HepG2 (cell line): ENCODE data around the gene PPP4R2. TPM values are rescaled to one million over a fixed set of nuclear protein-coding genes. Genes with fewer than 3 reads are reported as not detected.

Source experiments
- ATAC-seq: fragments of 200-7000 bp; cut with Tn5 transposase; 3 replicates; pipeline ENCODE4 v1.9.1; 2020; ENCODE audit warnings: mild to moderate bottlenecking, moderate library complexity
- BruUV-seq: library from RNA; stranded (reverse); fragments of 400-500 nt; replicated peaks from 2 replicates; lab custom pipeline; 2021; lab: Mats Ljungman, UMichigan
- CTCF ChIA-PET: fragments of 300-600 bp; formaldehyde crosslinking; extraction: SDS; loops from one replicate; lab custom pipeline; 2021; ENCODE audit warnings: low total read pairs, inconsistent platforms, low intra/inter-chr PET ratio; lab: Yijun Ruan, JAX
- POLR2A ChIA-PET: fragments of 350-600 bp; sonication (Branson Sonifier 250); formaldehyde crosslinking; loops from one replicate; lab custom pipeline; 2020; ENCODE audit warnings: antibody characterized with exemption, inconsistent platforms; lab: Yijun Ruan, JAX
- DNase-seq: peaks from one replicate; pipeline ENCODE4 v3.0.0-alpha.2; 2015; ENCODE audit warnings: low spot score
- FAIRE-seq: peaks from 3 replicates; lab custom pipeline; 2011; peaks lifted over from hg19 to GRCh38; lab: Jason Lieb, UNC
- H2AFZ ChIP-seq: one replicate; pipeline ENCODE4 v1.6.1; 2011; ENCODE audit warnings: low read length, inconsistent platforms
- H3K27ac ChIP-seq: fragments of 300-600 bp; 3 replicates; pipeline ENCODE4 v1.8.0; 2011; ENCODE audit warnings: mixed run types, mild to moderate bottlenecking, mixed read lengths, low read length, inconsistent platforms; ENCODE audit not compliant: insufficient read depth; ENCODE audit errors: extremely low read length
- H3K27me3 ChIP-seq, 2 experiments: fragments of 200-600 bp in 1 of 2; 2 replicates in 1 of 2; 3 replicates in 1 of 2; pipeline versions ENCODE4 v1.6.0 to v1.8.0; 2011; ENCODE audit warnings: low read length in 2 of 2, mild to moderate bottlenecking in 2 of 2, moderate library complexity in 2 of 2, inconsistent platforms in 1 of 2; ENCODE audit not compliant: insufficient read depth in 2 of 2, control insufficient read depth in 1 of 2
- H3K36me3 ChIP-seq, 2 experiments: fragments of 200-600 bp in 1 of 2; replicated peaks in 1 of 2; 2 replicates in 1 of 2; 3 replicates in 1 of 2; pipeline versions ENCODE4 v1.5.1 to v1.8.0; 2011; ENCODE audit warnings: low read length in 2 of 2, inconsistent platforms in 1 of 2; ENCODE audit not compliant: insufficient read depth in 2 of 2, control insufficient read depth in 1 of 2
- H3K4me1 ChIP-seq: 2 replicates; pipeline ENCODE4 v1.5.1; 2012; ENCODE audit warnings: low read length, inconsistent platforms; ENCODE audit not compliant: insufficient read depth
- H3K4me2 ChIP-seq: 2 replicates; pipeline ENCODE4 v1.6.0; 2011; ENCODE audit warnings: low read depth, low read length, inconsistent platforms
- H3K4me3 ChIP-seq, 3 experiments: fragments of 200-600 bp in 1 of 3; sonication (generic), shearing (Covaris generic) in 1 of 3; replicated peaks in 1 of 3; 2 replicates each; pipeline ENCODE4 v1.5.1; 2011 to 2016; ENCODE audit warnings: low read length in 3 of 3, inconsistent platforms in 2 of 3, low read depth in 2 of 3, mild to moderate bottlenecking in 2 of 3, control low read depth in 1 of 3, mixed read lengths in 1 of 3; ENCODE audit not compliant: insufficient read depth in 1 of 3
- H3K79me2 ChIP-seq: one replicate; pipeline ENCODE4 v1.6.1; 2011; ENCODE audit warnings: low read length, inconsistent platforms; ENCODE audit not compliant: insufficient read depth
- H3K9ac ChIP-seq: 2 replicates; pipeline ENCODE4 v1.6.0; 2011; ENCODE audit warnings: mild to moderate bottlenecking, low read depth, low read length, inconsistent platforms; ENCODE audit not compliant: insufficient read depth
- H3K9me3 ChIP-seq: 2 replicates; pipeline ENCODE4 v1.5.1; 2012; ENCODE audit warnings: mild to moderate bottlenecking, low read length
- H4K20me1 ChIP-seq: 2 replicates; pipeline ENCODE4 v1.6.0; 2011; ENCODE audit warnings: inconsistent platforms, mild to moderate bottlenecking, low read length, moderate library complexity; ENCODE audit not compliant: insufficient read depth
- EHMT2 ChIP-seq: fragments of 200-600 bp; sonication (generic); IDR thresholded peaks from 2 replicates; pipeline ENCODE4 v1.7.0; 2017; ENCODE audit warnings: antibody characterized with exemption, low read depth, low read length, borderline replicate concordance
- IKZF1 ChIP-seq: fragments of 450-650 bp; IDR thresholded peaks from 2 replicates; pipeline ENCODE4 v1.7.1; 2016
- JUNB ChIP-seq: sonication (generic); formaldehyde crosslinking; IDR thresholded peaks from 2 replicates; pipeline ENCODE4 v1.8.0; 2022; ENCODE audit warnings: missing genetic modification reagents, mild to moderate bottlenecking, borderline replicate concordance
- NR2C2 ChIP-seq: sonication (generic); formaldehyde crosslinking; IDR thresholded peaks from 2 replicates; pipeline ENCODE4 v1.4.0; 2020; ENCODE audit warnings: missing genetic modification reagents, mild to moderate bottlenecking, moderate library complexity, borderline replicate concordance
- SCMH1 ChIP-seq: sonication (generic); formaldehyde crosslinking; IDR thresholded peaks from 2 replicates; pipeline ENCODE4 v1.9.0; 2021; ENCODE audit warnings: missing genetic modification reagents, mild to moderate bottlenecking, borderline replicate concordance
- ZNF207 ChIP-seq: fragments of 450-650 bp; IDR thresholded peaks from 2 replicates; pipeline ENCODE4 v1.6.1; 2016; ENCODE audit warnings: antibody characterized with exemption, borderline replicate concordance
- ZNF234 ChIP-seq: sonication (generic); formaldehyde crosslinking; conservative IDR thresholded peaks from 2 replicates; pipeline ENCODE4 v1.5.1; 2020; ENCODE audit warnings: mild to moderate bottlenecking, missing genetic modification reagents
- ZNF292 ChIP-seq: sonication (generic); formaldehyde crosslinking; IDR thresholded peaks from 2 replicates; pipeline ENCODE4 v1.8.1; 2022; ENCODE audit warnings: mild to moderate bottlenecking, low read depth, missing genetic modification reagents, borderline replicate concordance
- ZNF577 ChIP-seq: sonication (generic); formaldehyde crosslinking; IDR thresholded peaks from 2 replicates; pipeline ENCODE4 v1.4.0; 2020; ENCODE audit warnings: mild to moderate bottlenecking, low read depth, missing genetic modification reagents, borderline replicate concordance
- ZNF619 ChIP-seq: sonication (generic); formaldehyde crosslinking; IDR thresholded peaks from 2 replicates; pipeline ENCODE4 v1.4.0; 2020; ENCODE audit warnings: mild to moderate bottlenecking, missing genetic modification reagents
- ZSCAN21 ChIP-seq: sonication (generic); formaldehyde crosslinking; IDR thresholded peaks from 2 replicates; pipeline ENCODE4 v1.8.0; 2022; ENCODE audit warnings: mild to moderate bottlenecking, missing genetic modification reagents, moderate library complexity, borderline replicate concordance
- WGBS: methylation state at CpG from one replicate; pipeline ENCODE4 v1.1.6; 2017; ENCODE audit warnings: low lambda C conversion rate; 5-methylcytosine and 5-hydroxymethylcytosine counted together
- in situ Hi-C: cut with HindIII; loops from 2 replicates; pipeline ENCODE4 v1.10.0; 2017; ENCODE audit warnings: low pct_unique_long_range_greater_than_20kb; ENCODE audit not compliant: extremely low pct_ligation_motif_present
- intact Hi-C: fragments of 100-400 bp; cut with micrococcal nuclease; formaldehyde crosslinking; loops from one replicate; pipeline ENCODE4 v1.10.0; 2022; ENCODE audit not compliant: unreplicated experiment
- polyA plus RNA-seq, 8 experiments: library from polyadenylated mRNA; depleted of rRNA in 3 of 8; stranded (reverse) in 7 of 8; unstranded in 1 of 8; fragments of >200 nt; fragmentation: Illumina TruSeq in 4 of 8; extraction: Trizol in 4 of 8; gene quantifications; 2 replicates each; pipeline versions ENCODE4 v1.2.1 to v1.2.3, GENCODE V29; 2011 to 2016; ENCODE audit warnings: low read depth in 4 of 8, missing spikeins in 1 of 8, mixed read lengths in 1 of 8; ENCODE audit not compliant: insufficient read depth in 1 of 8
- total RNA-seq, 5 experiments: library from RNA; depleted of rRNA; stranded (reverse); fragments of >200 nt; fragmentation: Illumina TruSeq; extraction: Trizol; gene quantifications; 2 replicates each; pipeline ENCODE4 v1.2.3, GENCODE V29; 2016; ENCODE audit warnings: low read depth in 1 of 5
- TF ChIP-seq, protein P1 (sequence below): sonication (generic); formaldehyde crosslinking; IDR thresholded peaks from 2 replicates; pipeline ENCODE4 v1.4.0; 2020; ENCODE audit warnings: mild to moderate bottlenecking, low read depth, missing genetic modification reagents
- TF ChIP-seq, protein P2 (sequence below): sonication (generic); formaldehyde crosslinking; IDR thresholded peaks from 2 replicates; pipeline ENCODE4 v1.8.0; 2022; ENCODE audit warnings: mild to moderate bottlenecking, missing genetic modification reagents; ENCODE audit not compliant: insufficient replicate concordance
- TF ChIP-seq, protein P3 (sequence below): sonication (generic); formaldehyde crosslinking; IDR thresholded peaks from 2 replicates; pipeline ENCODE4 v1.4.0; 2020; ENCODE audit warnings: mild to moderate bottlenecking, missing genetic modification reagents
- TF ChIP-seq, protein P4 (sequence below): sonication (generic); formaldehyde crosslinking; IDR thresholded peaks from 2 replicates; pipeline ENCODE4 v1.5.1; 2020; ENCODE audit warnings: mild to moderate bottlenecking, moderate library complexity, missing genetic modification reagents

PPP4R2 gene
- total and polyA plus RNA-seq, 2 of the 13 experiments (the other 11 are each of a cell fraction or from before 2014, with no cell fraction given) = 22.3 to 161 TPM

DNA sequence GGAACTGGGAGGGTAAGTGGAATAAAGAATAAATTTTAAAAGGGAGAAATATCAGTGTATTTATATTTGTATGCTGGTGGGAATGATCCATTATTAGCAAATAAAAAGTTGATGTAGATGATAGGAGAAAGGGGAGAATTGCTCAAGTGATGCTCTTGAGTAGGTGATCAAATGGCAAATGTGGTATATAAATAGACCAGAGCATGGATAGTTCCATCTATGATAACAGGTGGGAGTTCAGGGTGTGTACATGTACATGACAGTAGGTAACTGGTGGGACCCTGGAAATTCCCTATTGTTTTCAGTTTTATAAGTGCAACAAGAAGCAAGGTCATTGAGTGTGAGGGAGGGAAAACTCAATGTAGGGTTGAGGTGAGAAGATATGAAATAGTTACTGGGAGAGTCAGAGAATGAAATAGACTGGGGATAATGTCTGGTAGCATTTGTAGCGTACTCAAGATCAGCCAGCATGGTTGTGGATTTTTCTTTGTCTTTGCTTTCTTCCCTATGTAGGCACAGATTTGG lies 33.5 kb downstream of the PPP4R2 start:
- Histone ChIP-seq H3K4me2 (no peak overlapping the region), H3K9ac (no peak overlapping the region), H3K4me1 (peaks cover 78% of the 10 kb centered on the region), H3K4me3 (no peak overlapping the region), H3K79me2 (peaks cover 99% of the 10 kb centered on the region), H3K9me3 (no peaks in the 10 kb centered on the region), H3K27ac (no peak overlapping the region), H3K36me3 (peaks cover 2 to 3% of the 10 kb centered on the region in 2 experiments; a peak in 2 of 5 replicates), H4K20me1 (peaks cover 95% of the 10 kb centered on the region), H2AFZ (no peak overlapping the region), H3K27me3 (no peaks in the 10 kb centered on the region)
- ATAC-seq (no peak), DNase-seq (no peak), FAIRE-seq (no peak)
- no peak for TF ChIP-seq IKZF1
- no peak for TF ChIP-seq JUNB (CRISPR knock-in tag)
- TF ChIP-seq ZSCAN21 (CRISPR knock-in tag) = no peak
- TF ChIP-seq, protein P1, sequence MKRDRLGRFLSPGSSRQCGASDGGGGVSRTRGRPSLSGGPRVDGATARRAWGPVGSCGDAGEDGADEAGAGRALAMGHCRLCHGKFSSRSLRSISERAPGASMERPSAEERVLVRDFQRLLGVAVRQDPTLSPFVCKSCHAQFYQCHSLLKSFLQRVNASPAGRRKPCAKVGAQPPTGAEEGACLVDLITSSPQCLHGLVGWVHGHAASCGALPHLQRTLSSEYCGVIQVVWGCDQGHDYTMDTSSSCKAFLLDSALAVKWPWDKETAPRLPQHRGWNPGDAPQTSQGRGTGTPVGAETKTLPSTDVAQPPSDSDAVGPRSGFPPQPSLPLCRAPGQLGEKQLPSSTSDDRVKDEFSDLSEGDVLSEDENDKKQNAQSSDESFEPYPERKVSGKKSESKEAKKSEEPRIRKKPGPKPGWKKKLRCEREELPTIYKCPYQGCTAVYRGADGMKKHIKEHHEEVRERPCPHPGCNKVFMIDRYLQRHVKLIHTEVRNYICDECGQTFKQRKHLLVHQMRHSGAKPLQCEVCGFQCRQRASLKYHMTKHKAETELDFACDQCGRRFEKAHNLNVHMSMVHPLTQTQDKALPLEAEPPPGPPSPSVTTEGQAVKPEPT (CRISPR knock-in tag) = no peak
- TF ChIP-seq ZNF577 (CRISPR knock-in tag) = no peak
- no peak for TF ChIP-seq EHMT2
- TF ChIP-seq ZNF619 (CRISPR knock-in tag) = no peak
- TF ChIP-seq ZNF292 = no peak
- TF ChIP-seq SCMH1 (CRISPR knock-in tag) = no peak
- TF ChIP-seq, protein P2, sequence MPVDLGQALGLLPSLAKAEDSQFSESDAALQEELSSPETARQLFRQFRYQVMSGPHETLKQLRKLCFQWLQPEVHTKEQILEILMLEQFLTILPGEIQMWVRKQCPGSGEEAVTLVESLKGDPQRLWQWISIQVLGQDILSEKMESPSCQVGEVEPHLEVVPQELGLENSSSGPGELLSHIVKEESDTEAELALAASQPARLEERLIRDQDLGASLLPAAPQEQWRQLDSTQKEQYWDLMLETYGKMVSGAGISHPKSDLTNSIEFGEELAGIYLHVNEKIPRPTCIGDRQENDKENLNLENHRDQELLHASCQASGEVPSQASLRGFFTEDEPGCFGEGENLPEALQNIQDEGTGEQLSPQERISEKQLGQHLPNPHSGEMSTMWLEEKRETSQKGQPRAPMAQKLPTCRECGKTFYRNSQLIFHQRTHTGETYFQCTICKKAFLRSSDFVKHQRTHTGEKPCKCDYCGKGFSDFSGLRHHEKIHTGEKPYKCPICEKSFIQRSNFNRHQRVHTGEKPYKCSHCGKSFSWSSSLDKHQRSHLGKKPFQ = no peak
- TF ChIP-seq ZNF207 = no peak
- no peak for TF ChIP-seq ZNF234 (CRISPR knock-in tag)
- TF ChIP-seq, protein P3, sequence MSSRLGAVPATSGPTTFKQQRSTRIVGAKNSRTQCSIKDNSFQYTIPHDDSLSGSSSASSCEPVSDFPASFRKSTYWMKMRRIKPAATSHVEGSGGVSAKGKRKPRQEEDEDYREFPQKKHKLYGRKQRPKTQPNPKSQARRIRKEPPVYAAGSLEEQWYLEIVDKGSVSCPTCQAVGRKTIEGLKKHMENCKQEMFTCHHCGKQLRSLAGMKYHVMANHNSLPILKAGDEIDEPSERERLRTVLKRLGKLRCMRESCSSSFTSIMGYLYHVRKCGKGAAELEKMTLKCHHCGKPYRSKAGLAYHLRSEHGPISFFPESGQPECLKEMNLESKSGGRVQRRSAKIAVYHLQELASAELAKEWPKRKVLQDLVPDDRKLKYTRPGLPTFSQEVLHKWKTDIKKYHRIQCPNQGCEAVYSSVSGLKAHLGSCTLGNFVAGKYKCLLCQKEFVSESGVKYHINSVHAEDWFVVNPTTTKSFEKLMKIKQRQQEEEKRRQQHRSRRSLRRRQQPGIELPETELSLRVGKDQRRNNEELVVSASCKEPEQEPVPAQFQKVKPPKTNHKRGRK (CRISPR knock-in tag) = no peak
- no peak for TF ChIP-seq NR2C2 (CRISPR knock-in tag)
- TF ChIP-seq, protein P4, sequence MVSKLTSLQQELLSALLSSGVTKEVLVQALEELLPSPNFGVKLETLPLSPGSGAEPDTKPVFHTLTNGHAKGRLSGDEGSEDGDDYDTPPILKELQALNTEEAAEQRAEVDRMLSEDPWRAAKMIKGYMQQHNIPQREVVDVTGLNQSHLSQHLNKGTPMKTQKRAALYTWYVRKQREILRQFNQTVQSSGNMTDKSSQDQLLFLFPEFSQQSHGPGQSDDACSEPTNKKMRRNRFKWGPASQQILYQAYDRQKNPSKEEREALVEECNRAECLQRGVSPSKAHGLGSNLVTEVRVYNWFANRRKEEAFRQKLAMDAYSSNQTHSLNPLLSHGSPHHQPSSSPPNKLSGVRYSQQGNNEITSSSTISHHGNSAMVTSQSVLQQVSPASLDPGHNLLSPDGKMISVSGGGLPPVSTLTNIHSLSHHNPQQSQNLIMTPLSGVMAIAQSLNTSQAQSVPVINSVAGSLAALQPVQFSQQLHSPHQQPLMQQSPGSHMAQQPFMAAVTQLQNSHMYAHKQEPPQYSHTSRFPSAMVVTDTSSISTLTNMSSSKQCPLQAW (CRISPR knock-in tag) = no peak
- no TSS peak for BruUV-seq
- intact Hi-C loops (no loop called here), in situ Hi-C loops (no loop called here)
- CTCF ChIA-PET = no interaction called here
- POLR2A ChIA-PET = no interaction called here
- 93% methylated on average over 1 of the region's 1 CpG for WGBS
